ENCODE results near the gene ARHGEF12. TPM values are rescaled to one million over a fixed set of nuclear protein-coding genes. Genes with fewer than 3 reads are reported as not detected.
A peak's percentile ranks its signal among the peaks of the same experiment; 100 is the strongest.
"Not testable (repeated sequence)": the region's sequence is repeated elsewhere in the genome, so short reads cannot be mapped to it uniquely, and the experiment has no call there.

ARHGEF12 gene
- total RNA-seq, 1 donor from 2014 or later, result 138 TPM

GRCh38 chr11:120455487-120455886, 119.3 kb downstream of the ARHGEF12 start:
- DNase-seq (ENCODE audit: low spot score), result no peak
- intact Hi-C loops (cut with DNase I), result no loop called here

- intact Hi-C loops (cut with DNase I), result no loop called here
Observed at GRCh38 chr11:120457996-120458395, 121.8 kb downstream of the ARHGEF12 start.

GRCh38 chr11:120462825-120463224, 126.6 kb downstream of the ARHGEF12 start:
- intact Hi-C loops (cut with DNase I), result no loop called here
- DNase-seq (ENCODE audit: low spot score), result no peak

More at GRCh38 chr11:120457996-120458395, 121.8 kb downstream of the ARHGEF12 start:
- no peak for DNase-seq (ENCODE audit: low spot score)

GRCh38 chr11:120465921-120466534, 129.8 kb downstream of the ARHGEF12 start:
- no peak for DNase-seq (ENCODE audit: low spot score)
- intact Hi-C loops (cut with DNase I), result no loop called here

GRCh38 chr11:120467627-120468026, 131.4 kb downstream of the ARHGEF12 start:
- intact Hi-C loops (cut with DNase I), result no loop called here
- DNase-seq (ENCODE audit: low spot score), result no peak

- intact Hi-C loops (cut with DNase I), result no loop called here
Observed at GRCh38 chr11:120471131-120471530, 134.9 kb downstream of the ARHGEF12 start.

GRCh38 chr11:120471994-120472393, 135.8 kb downstream of the ARHGEF12 start:
- DNase-seq (ENCODE audit: low spot score), result no peak
- intact Hi-C loops (cut with DNase I), result no loop called here

More at GRCh38 chr11:120471131-120471530, 134.9 kb downstream of the ARHGEF12 start:
- DNase-seq (ENCODE audit: low spot score), result no peak

GRCh38 chr11:120473503-120473902, 137.3 kb downstream of the ARHGEF12 start:
- DNase-seq (ENCODE audit: low spot score), result no peak
- intact Hi-C loops (cut with DNase I), result no loop called here

GRCh38 chr11:120482149-120482548, 145.9 kb downstream of the ARHGEF12 start:
- intact Hi-C loops (cut with DNase I), result no loop called here
- no peak for DNase-seq (ENCODE audit: low spot score)

- DNase-seq (ENCODE audit: low spot score), result no peak
- intact Hi-C loops (cut with DNase I), result loop anchor here (5.0 kb wide), 1 partner anchor 147 kb away; the partner anchor contains the start of gene ARHGEF12
Observed at GRCh38 chr11:120484722-120485121, 148.5 kb downstream of the ARHGEF12 start.

GRCh38 chr11:120486138-120486537, 149.9 kb downstream of the ARHGEF12 start:
- intact Hi-C loops (cut with DNase I), result loop anchor here (5.0 kb wide), 1 partner anchor 149 kb away; the partner anchor contains the start of gene ARHGEF12
- DNase-seq (ENCODE audit: low spot score), result no peak

GRCh38 chr11:120489799-120490198, 153.6 kb downstream of the ARHGEF12 start:
- no peak for DNase-seq (ENCODE audit: low spot score)
- intact Hi-C loops (cut with DNase I), result loop anchor here (5.0 kb wide), 1 partner anchor 152 kb away; the partner anchor contains the start of gene ARHGEF12

GRCh38 chr11:120492486-120492885, 156.3 kb downstream of the ARHGEF12 start:
- DNase-seq (ENCODE audit: low spot score), result no peak
- intact Hi-C loops (cut with DNase I), result no loop called here

- intact Hi-C loops (cut with DNase I), result no loop called here
Observed at GRCh38 chr11:120494595-120494994, 158.4 kb downstream of the ARHGEF12 start.

GRCh38 chr11:120499088-120499487, 162.9 kb downstream of the ARHGEF12 start:
- intact Hi-C loops (cut with DNase I), result no loop called here
- DNase-seq (ENCODE audit: low spot score), result no peak

More at GRCh38 chr11:120494595-120494994, 158.4 kb downstream of the ARHGEF12 start:
- DNase-seq (ENCODE audit: low spot score), result no peak

GRCh38 chr11:120499859-120500258, 163.6 kb downstream of the ARHGEF12 start:
- DNase-seq (ENCODE audit: low spot score), result peak; percentile 72
- intact Hi-C loops (cut with DNase I), result no loop called here

- intact Hi-C loops (cut with DNase I), result no loop called here
- DNase-seq (ENCODE audit: low spot score), result peak; percentile 71
Observed at GRCh38 chr11:120500414-120501071, 164.3 kb downstream of the ARHGEF12 start.

GRCh38 chr11:120501440-120501839, 165.2 kb downstream of the ARHGEF12 start:
- no peak for DNase-seq (ENCODE audit: low spot score)
- intact Hi-C loops (cut with DNase I), result no loop called here

GRCh38 chr11:120501976-120502755, 166.0 kb downstream of the ARHGEF12 start:
- intact Hi-C loops (cut with DNase I), result no loop called here

GRCh38 chr11:120503529-120503928, 167.3 kb downstream of the ARHGEF12 start:
- DNase-seq (ENCODE audit: low spot score); intact Hi-C loops (cut with DNase I): not testable (repeated sequence)

More at GRCh38 chr11:120501976-120502755, 166.0 kb downstream of the ARHGEF12 start:
- no peak for DNase-seq (ENCODE audit: low spot score)

All from cardiac septum (tissue), 1 donor.